Amniotic stem cell (primary cell): ENCODE measurements around the gene FOXI2.

ENCODE experiments used
- DNase-seq: peaks from one replicate; lab custom pipeline; 2025; lab: John Stamatoyannopoulos, UW

Gene FOXI2

GRCh38 chr10:127736915-127737562 is at the start of gene FOXI2:
FOXI2 (plus strand) TSS chr10:127737185; CDS start chr10:127737274, 89 bp downstream.
- no peak for DNase-seq

- no peak for DNase-seq
Measured at GRCh38 chr10:127687548-127687947, 49.4 kb upstream of the FOXI2 start.

GRCh38 chr10:127690176-127690835 is 46.7 kb upstream of the FOXI2 start:
- DNase-seq, result no peak

GRCh38 chr10:127694580-127695193 is 42.3 kb upstream of the FOXI2 start:
- DNase-seq, result no peak

GRCh38 chr10:127695431-127695830 is 41.6 kb upstream of the FOXI2 start:
- DNase-seq, result no peak

GRCh38 chr10:127698886-127699285 is 38.1 kb upstream of the FOXI2 start:
- DNase-seq, result no peak

GRCh38 chr10:127699311-127699710 is 37.7 kb upstream of the FOXI2 start:
- DNase-seq, result no peak

GRCh38 chr10:127702271-127702670 is 34.7 kb upstream of the FOXI2 start:
- DNase-seq, result no peak

- no peak for DNase-seq
Measured at GRCh38 chr10:127715249-127715648, 21.7 kb upstream of the FOXI2 start.

GRCh38 chr10:127715782-127716378 is 21.1 kb upstream of the FOXI2 start:
- no peak for DNase-seq

GRCh38 chr10:127720142-127720541 is 16.8 kb upstream of the FOXI2 start:
- no peak for DNase-seq

- no peak for DNase-seq
Measured at GRCh38 chr10:127720903-127721302, 16.1 kb upstream of the FOXI2 start.

GRCh38 chr10:127734753-127735152 is 2.2 kb upstream of the FOXI2 start:
- no peak for DNase-seq

- DNase-seq, result no peak
Measured at GRCh38 chr10:127735156-127735555, 1.8 kb upstream of the FOXI2 start.

GRCh38 chr10:127735723-127736221 is 1.2 kb upstream of the FOXI2 start:
- no peak for DNase-seq

GRCh38 chr10:127736222-127736914 is 617 bp upstream of the FOXI2 start:
- DNase-seq, result no peak

GRCh38 chr10:127737563-127738511 is 852 bp downstream of the FOXI2 start:
- DNase-seq, result no peak

GRCh38 chr10:127738512-127739424 is 1.8 kb downstream of the FOXI2 start:
- no peak for DNase-seq

GRCh38 chr10:127739908-127740307 is 2.9 kb downstream of the FOXI2 start:
- no peak for DNase-seq

GRCh38 chr10:127740596-127740995 is 3.6 kb downstream of the FOXI2 start:
- DNase-seq, result no peak
